GM19193 (cell line): ENCODE data around the gene FN1.

ENCODE experiments used
- POLR2A ChIP-seq: IDR thresholded peaks from 4 replicates; pipeline ENCODE4 v1.6.1; 2011; ENCODE audit not compliant: insufficient read depth, insufficient read length; ENCODE audit errors: extremely low read depth

The FN1 gene

DNA sequence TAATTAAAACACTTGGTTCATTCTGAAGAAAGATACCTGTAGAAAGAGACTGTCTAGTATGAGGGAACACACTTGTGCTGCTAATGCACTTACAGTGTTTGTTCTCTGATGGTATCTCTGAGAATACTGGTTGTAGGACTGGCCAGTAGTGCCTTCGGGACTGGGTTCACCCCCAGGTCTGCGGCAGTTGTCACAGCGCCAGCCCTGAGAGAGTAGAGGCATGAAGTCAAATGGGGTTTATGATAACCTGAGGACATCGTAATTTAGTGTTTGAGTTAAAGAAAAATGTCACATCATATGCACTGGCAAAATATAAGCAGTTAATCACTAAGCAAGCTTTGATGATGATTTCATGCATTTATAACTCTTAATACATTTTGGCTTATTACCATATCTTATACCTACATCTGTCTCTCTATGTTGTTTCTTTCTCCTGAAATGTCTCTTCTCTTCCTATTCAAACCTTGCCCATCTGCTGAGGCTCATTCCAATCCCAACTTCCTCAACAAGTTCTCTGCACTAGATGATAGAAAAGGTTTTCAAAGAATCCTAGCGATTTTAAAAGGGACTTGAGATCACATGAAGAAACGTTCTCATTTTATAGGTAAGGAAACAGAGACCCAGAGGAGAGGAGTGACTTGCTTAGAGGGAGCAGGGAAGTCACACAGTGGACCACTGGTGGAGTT is 73.8 kb downstream of the FN1 start:
- no peak for TF ChIP-seq POLR2A

DNA sequence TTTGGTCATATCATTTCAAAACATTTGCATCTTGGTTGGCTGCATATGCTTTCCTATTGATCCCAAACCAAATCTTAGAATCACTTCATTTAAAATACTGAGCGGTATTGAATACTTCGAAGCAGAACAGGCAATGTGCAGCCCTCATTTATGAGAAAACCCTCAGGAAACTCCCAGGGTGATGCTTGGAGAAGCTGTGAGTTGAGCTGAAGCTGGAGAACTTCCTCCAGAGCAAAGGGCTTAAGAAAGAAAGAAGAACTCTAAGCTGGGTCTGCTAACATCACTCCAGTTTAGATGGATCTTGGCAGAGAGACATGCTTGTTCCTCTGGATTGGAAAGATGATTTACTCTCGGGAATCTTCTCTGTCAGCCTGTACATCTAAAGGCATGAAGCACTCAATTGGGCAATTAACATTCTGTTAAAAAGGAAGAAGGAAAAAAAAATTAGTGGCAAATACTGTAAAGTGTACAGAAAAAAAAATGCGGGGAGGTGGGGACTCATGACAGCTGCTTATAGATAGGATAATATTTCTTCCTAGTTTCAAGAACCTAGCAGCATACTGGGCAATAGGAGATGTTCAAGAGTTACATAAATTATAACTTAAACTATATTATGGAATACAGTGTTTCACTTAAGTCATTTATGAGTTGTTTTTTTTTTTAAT is 74.5 kb downstream of the FN1 start:
- TF ChIP-seq POLR2A = no peak

DNA sequence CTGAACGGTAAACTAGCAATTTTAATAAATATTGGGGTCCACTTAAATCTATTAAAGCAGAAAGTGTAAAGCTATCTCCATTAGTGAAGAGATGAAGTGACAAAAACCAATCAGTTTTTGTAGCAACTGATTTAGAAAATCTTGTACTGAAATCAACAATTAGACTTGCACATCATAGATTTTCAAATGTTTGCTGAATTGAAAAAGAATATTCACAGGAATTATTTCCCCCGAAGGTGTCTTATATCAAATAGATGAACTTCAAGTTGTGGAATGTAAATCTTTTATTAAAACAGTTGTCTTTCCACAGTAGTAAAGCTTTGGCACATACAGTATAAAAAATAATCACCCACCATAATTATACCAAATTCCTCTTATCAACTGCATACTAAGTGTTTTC is 75.3 kb downstream of the FN1 start:
- TF ChIP-seq POLR2A = no peak

DNA sequence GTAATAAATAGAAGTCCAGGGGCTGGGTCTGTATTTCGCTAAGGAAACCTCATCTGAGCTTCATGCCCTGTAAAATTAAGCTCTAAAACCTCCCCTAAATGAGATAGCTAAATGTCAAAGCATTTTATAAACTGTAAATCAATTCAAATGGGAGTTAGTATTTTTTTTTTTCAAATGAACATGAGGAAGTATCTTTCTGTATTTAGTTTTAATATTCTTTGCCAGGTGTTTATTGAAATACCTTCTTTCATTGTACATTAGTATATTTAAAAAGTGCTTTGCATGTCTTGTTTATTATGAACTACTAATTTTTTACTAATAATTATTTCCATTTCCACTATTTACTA is 76.3 kb downstream of the FN1 start:
- TF ChIP-seq POLR2A = no peak

DNA sequence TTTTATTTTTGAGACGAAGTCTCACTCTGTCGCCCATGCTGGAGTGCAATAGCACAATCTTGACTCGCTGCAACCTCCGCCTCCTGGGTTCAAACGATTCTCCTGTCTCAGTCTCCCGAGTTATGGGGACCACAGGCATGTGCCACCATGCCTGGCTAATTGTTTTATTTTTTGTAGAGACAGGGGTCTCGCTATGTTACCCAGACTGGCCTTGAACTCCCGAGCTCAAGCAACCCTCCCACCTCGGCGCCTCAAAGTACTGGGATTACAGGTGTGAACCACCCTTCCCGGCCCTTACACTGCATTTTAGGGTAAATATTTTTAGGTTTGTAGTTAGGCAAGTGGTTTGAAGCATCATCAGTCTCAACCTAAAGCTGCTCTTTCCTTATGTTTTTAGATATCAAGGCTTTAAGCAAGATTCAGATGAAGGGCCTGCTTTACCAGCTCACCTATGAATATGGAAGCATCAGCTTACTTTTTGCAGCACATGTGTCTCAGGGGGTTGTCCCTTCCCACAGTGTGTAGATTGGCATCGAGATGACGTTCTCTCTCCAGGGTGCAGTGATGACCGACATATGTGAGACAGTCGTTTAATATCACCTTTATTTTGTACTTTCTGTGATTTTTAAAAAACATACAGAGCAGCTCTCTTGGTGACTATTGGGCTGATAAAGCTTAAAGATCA is 76.8 kb downstream of the FN1 start:
- TF ChIP-seq POLR2A = no peak

DNA sequence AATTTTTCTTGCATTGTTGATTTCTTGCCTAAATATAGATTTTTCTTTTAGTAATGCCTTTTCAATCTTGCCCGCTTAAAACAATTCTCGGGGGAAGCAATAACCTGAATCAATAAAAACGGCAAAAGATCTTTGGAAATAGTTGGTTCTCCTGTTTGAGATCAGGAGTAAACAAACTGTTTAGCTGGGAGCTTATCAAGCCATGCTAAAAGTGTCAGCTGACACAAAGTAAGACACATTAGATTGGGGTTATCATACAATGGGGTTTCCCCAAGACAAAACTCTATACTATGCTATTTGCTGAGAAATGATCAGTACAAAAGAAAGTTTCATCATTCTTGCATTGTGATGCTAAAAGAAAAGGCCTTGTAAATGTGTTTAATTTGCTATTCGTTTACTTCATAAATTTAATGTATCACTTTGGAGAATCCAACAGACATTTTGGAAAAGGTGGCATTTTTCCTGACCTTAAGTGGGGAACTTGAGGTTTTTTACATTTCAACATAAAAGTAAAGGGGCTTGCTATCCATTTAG is 77.5 kb downstream of the FN1 start:
- TF ChIP-seq POLR2A = no peak

DNA sequence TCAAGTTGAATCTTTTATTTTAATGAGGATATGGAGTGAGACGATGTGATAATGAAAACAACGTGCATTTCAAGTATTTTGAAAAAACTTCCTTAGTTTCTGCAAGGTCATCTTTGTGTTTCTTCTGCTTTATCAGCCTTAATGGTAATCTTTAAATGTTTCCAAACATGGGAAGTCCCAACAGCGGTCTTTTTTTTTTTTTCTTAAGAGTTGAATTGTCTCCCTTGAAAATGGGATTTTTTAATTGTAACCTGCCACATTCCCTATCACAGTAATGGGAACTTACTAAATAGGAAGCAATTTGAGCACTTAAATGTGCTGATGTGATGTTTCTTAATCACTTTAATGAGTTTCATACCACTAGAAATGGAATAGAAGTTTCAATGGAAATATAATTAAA is 78.2 kb downstream of the FN1 start:
- no peak for TF ChIP-seq POLR2A

DNA sequence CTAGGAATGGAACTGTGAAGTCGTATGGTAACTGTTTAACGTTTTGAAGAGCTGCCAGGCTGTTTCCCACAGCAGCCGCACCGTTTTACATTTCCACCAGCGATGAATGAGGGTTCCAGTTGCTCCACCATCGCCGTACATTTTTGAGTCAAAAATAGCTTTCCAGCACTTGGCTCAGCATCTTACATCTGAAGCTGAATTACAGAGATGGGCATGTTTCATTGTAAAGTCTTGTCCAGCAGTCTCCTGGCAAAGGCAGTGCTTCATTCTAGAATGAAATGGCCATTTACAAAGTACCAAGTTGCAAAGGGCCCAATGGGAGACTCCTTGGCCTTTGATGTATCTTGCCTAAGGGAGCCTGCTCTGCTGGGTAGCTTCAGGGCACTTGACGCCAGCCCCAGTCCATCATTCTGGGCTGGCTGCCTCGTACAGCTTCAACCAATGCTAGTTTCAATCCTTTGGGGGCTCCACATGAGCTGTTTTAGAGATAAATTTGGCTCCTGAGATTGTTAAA is 78.9 kb downstream of the FN1 start:
- TF ChIP-seq POLR2A = no peak

DNA sequence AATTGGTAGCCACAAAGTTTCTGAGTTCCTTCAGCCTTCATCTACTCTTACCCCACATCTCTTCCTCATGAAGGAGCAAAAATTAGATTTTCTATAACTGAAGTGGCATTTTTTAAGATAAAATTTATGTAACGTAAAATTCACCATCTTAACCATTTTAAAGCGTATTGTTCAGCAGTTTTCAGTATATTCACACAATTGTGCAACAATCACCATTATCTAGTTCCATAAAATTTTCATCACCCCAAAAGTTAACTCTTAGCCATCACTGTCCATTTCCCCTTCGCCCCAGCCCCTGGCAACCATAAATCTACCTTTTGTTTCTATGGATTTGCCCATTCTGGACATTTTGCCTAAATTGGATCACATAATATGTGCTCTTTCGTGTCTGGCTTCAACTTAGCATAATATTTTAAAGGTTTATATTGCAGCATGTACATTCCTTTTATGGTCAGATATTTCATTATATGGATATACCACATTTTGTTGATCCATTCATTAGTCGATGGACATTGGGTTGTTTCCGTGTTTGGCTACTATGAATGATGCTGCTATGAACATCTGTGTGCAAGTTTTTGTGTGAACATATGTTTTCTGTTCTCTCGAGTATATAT is 79.4 kb downstream of the FN1 start:
- TF ChIP-seq POLR2A = no peak

DNA sequence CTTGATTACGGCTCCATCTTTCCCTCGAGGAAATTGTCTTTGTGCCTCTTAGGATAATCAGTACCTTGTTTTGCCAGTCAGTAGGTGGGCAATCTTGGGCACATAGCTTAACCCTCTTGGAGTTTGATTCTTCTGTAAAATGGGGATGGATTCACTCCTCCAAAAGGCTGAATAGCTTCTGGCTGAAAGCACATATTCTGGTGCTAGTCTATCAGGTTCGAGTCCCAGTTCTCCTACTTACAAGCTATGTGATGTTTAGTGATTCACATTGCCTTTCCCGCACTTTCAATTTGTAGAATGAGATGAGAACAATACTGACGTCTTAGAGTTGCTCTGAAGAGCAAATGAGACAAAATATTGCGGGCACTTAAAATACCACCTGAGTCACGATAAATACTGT is 80.1 kb downstream of the FN1 start:
- no peak for TF ChIP-seq POLR2A

DNA sequence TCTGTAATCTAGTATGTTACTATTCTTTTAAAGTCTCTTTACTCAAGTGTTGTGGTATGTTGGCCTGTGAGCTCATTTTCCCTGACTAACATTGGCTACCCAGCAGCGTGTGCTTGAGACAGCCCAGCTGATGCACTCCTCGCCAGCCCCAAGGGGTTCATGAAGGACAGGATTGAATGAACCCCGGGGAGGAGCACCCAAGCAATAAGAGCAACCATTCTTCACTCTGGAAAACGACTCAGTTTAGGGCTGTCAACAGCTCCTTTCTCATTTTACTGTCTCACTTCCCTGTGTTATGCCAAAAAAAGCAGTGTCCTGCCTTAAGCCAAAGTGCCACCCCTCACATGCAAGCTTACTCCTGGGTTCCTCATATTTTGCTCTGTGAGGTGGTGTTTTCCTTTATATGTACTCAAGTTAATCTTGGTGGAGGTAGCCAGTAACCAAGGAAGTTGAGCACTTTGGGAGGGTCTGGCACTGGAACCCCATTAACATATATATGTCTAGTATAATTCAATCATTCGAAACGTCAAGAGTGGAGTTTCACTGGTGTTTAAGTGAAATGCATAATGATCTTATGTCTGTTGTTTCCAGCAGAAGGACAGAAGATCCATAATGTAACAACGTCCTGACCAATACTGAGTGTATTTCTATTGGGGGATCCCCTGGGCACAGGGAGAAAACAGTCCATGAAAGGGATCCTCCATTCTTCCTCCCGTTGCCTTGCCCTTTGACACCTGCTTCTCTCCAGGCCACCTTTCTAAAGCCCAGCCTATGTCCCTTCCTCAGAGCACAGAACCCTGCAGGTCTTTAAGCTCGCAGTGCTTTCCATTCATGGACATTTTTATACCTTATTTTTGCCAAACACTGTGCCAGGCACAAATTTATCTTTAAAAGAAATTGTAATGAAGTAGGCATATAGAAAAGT is 80.8 kb downstream of the FN1 start:
- TF ChIP-seq POLR2A = no peak

DNA sequence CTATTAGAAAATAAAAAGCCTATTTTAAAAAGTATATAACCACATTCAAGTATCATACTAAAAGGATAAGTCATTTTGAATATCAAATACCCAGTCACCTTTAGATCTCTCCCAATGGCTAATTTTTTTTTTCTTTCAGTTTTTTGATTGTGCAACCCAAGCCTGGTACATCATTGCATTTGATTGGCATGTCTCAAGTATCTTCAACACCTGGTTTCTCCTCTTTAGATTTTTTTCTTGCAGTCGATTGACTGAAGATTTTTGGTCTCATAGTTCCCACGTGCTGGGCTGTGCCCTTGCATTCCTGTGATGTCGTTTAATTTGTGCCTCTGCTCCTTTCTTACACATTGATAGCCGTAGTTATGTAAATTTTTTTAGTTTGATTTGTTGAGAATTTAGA is 83.3 kb downstream of the FN1 start:
- TF ChIP-seq POLR2A = no peak

DNA sequence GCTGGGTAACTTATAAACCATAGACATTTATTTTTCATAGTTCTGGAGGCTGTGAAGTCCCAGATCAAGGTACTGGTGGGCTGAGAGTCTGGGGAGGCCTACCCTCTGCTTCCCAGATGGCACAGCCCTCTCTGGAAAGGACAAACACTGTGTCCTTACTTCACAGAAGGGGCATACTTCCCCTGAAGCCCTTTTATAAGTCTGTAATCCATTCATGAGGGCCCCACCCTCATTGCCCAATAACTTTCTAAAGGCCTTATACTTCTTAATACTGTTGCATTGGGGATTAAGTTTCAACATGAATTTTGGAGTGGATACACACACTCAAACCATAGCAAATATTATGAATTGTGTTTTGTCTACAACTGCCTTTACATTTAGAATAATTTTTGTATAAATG is 88.0 kb downstream of the FN1 start:
- no peak for TF ChIP-seq POLR2A
